HepG2 (cell line): ENCODE data around the gene CMIP. TPM values are rescaled to one million over a fixed set of nuclear protein-coding genes. Genes with fewer than 3 reads are reported as not detected.

Experiments used
- ATAC-seq: fragments of 200-7000 bp; cut with Tn5 transposase; 3 replicates; pipeline ENCODE4 v1.9.1; 2020; ENCODE audit warnings: mild to moderate bottlenecking, moderate library complexity
- BruUV-seq: library from RNA; stranded (reverse); fragments of 400-500 nt; replicated peaks from 2 replicates; lab custom pipeline; 2021; lab: Mats Ljungman, UMichigan
- CTCF ChIA-PET: fragments of 300-600 bp; formaldehyde crosslinking; extraction: SDS; loops from one replicate; lab custom pipeline; 2021; ENCODE audit warnings: low total read pairs, inconsistent platforms, low intra/inter-chr PET ratio; lab: Yijun Ruan, JAX
- POLR2A ChIA-PET: fragments of 350-600 bp; sonication (Branson Sonifier 250); formaldehyde crosslinking; loops from one replicate; lab custom pipeline; 2020; ENCODE audit warnings: antibody characterized with exemption, inconsistent platforms; lab: Yijun Ruan, JAX
- DNase-seq: peaks from one replicate; pipeline ENCODE4 v3.0.0-alpha.2; 2015; ENCODE audit warnings: low spot score
- FAIRE-seq: peaks from 3 replicates; lab custom pipeline; 2011; peaks lifted over from hg19 to GRCh38; lab: Jason Lieb, UNC
- H2AFZ ChIP-seq: one replicate; pipeline ENCODE4 v1.6.1; 2011; ENCODE audit warnings: low read length, inconsistent platforms
- H3K27ac ChIP-seq: fragments of 300-600 bp; 3 replicates; pipeline ENCODE4 v1.8.0; 2011; ENCODE audit warnings: mixed run types, mild to moderate bottlenecking, mixed read lengths, low read length, inconsistent platforms; ENCODE audit not compliant: insufficient read depth; ENCODE audit errors: extremely low read length
- H3K27me3 ChIP-seq, 2 experiments: fragments of 200-600 bp in 1 of 2; 2 replicates in 1 of 2; 3 replicates in 1 of 2; pipeline versions ENCODE4 v1.6.0 to v1.8.0; 2011; ENCODE audit warnings: low read length in 2 of 2, mild to moderate bottlenecking in 2 of 2, moderate library complexity in 2 of 2, inconsistent platforms in 1 of 2; ENCODE audit not compliant: insufficient read depth in 2 of 2, control insufficient read depth in 1 of 2
- H3K36me3 ChIP-seq, 2 experiments: fragments of 200-600 bp in 1 of 2; replicated peaks in 1 of 2; 2 replicates in 1 of 2; 3 replicates in 1 of 2; pipeline versions ENCODE4 v1.5.1 to v1.8.0; 2011; ENCODE audit warnings: low read length in 2 of 2, inconsistent platforms in 1 of 2; ENCODE audit not compliant: insufficient read depth in 2 of 2, control insufficient read depth in 1 of 2
- H3K4me1 ChIP-seq: 2 replicates; pipeline ENCODE4 v1.5.1; 2012; ENCODE audit warnings: low read length, inconsistent platforms; ENCODE audit not compliant: insufficient read depth
- H3K4me2 ChIP-seq: 2 replicates; pipeline ENCODE4 v1.6.0; 2011; ENCODE audit warnings: low read depth, low read length, inconsistent platforms
- H3K4me3 ChIP-seq, 3 experiments: fragments of 200-600 bp in 1 of 3; sonication (generic), shearing (Covaris generic) in 1 of 3; replicated peaks in 1 of 3; 2 replicates each; pipeline ENCODE4 v1.5.1; 2011 to 2016; ENCODE audit warnings: low read length in 3 of 3, inconsistent platforms in 2 of 3, low read depth in 2 of 3, mild to moderate bottlenecking in 2 of 3, control low read depth in 1 of 3, mixed read lengths in 1 of 3; ENCODE audit not compliant: insufficient read depth in 1 of 3
- H3K79me2 ChIP-seq: one replicate; pipeline ENCODE4 v1.6.1; 2011; ENCODE audit warnings: low read length, inconsistent platforms; ENCODE audit not compliant: insufficient read depth
- H3K9ac ChIP-seq: 2 replicates; pipeline ENCODE4 v1.6.0; 2011; ENCODE audit warnings: mild to moderate bottlenecking, low read depth, low read length, inconsistent platforms; ENCODE audit not compliant: insufficient read depth
- H3K9me3 ChIP-seq: 2 replicates; pipeline ENCODE4 v1.5.1; 2012; ENCODE audit warnings: mild to moderate bottlenecking, low read length
- H4K20me1 ChIP-seq: 2 replicates; pipeline ENCODE4 v1.6.0; 2011; ENCODE audit warnings: inconsistent platforms, mild to moderate bottlenecking, low read length, moderate library complexity; ENCODE audit not compliant: insufficient read depth
- ATF1 ChIP-seq: IDR thresholded peaks from 2 replicates; pipeline ENCODE4 v1.6.1; 2016; ENCODE audit warnings: mild to moderate bottlenecking, control low read depth
- HDAC2 ChIP-seq: sonication (generic); formaldehyde crosslinking; IDR thresholded peaks from 2 replicates; pipeline ENCODE4 v1.4.0; 2020; ENCODE audit warnings: missing genetic modification reagents
- MTF2 ChIP-seq: sonication (generic); formaldehyde crosslinking; IDR thresholded peaks from 2 replicates; pipeline ENCODE4 v1.5.0; 2020; ENCODE audit warnings: missing genetic modification reagents, borderline replicate concordance
- NCOA5 ChIP-seq: sonication (generic); formaldehyde crosslinking; IDR thresholded peaks from 2 replicates; pipeline ENCODE4 v1.4.0; 2020; ENCODE audit warnings: missing genetic modification reagents
- NFE2 ChIP-seq: sonication (generic); formaldehyde crosslinking; IDR thresholded peaks from 2 replicates; pipeline ENCODE4 v1.4.0; 2020; ENCODE audit warnings: missing genetic modification reagents
- PHF20 ChIP-seq: sonication (generic); formaldehyde crosslinking; IDR thresholded peaks from 2 replicates; pipeline ENCODE4 v1.5.0; 2020; ENCODE audit warnings: mild to moderate bottlenecking, missing genetic modification reagents
- SIX4 ChIP-seq: sonication (generic); formaldehyde crosslinking; IDR thresholded peaks from 2 replicates; pipeline ENCODE4 v1.4.0; 2020; ENCODE audit warnings: missing genetic modification reagents
- ZBTB44 ChIP-seq: sonication (generic); formaldehyde crosslinking; IDR thresholded peaks from 2 replicates; pipeline ENCODE4 v1.4.0; 2020; ENCODE audit warnings: missing genetic modification reagents
- ZFP91 ChIP-seq: sonication (generic); formaldehyde crosslinking; IDR thresholded peaks from 2 replicates; pipeline ENCODE4 v1.9.0; 2022; ENCODE audit warnings: missing genetic modification reagents, mild to moderate bottlenecking, borderline replicate concordance
- ZNF563 ChIP-seq: sonication (generic); formaldehyde crosslinking; IDR thresholded peaks from 2 replicates; pipeline ENCODE4 v1.8.0; 2022; ENCODE audit warnings: mild to moderate bottlenecking, moderate library complexity, missing genetic modification reagents
- ZNF674 ChIP-seq: sonication (generic); formaldehyde crosslinking; IDR thresholded peaks from 2 replicates; pipeline ENCODE4 v1.5.0; 2020; ENCODE audit warnings: low read depth, mild to moderate bottlenecking, missing genetic modification reagents
- ZNF724P ChIP-seq: sonication (generic); formaldehyde crosslinking; IDR thresholded peaks from 2 replicates; pipeline ENCODE4 v1.8.0; 2022; ENCODE audit warnings: missing genetic modification reagents, borderline replicate concordance
- WGBS: methylation state at CpG from one replicate; pipeline ENCODE4 v1.1.6; 2017; ENCODE audit warnings: low lambda C conversion rate; 5-methylcytosine and 5-hydroxymethylcytosine counted together
- in situ Hi-C: cut with HindIII; loops from 2 replicates; pipeline ENCODE4 v1.10.0; 2017; ENCODE audit warnings: low pct_unique_long_range_greater_than_20kb; ENCODE audit not compliant: extremely low pct_ligation_motif_present
- intact Hi-C: fragments of 100-400 bp; cut with micrococcal nuclease; formaldehyde crosslinking; loops from one replicate; pipeline ENCODE4 v1.10.0; 2022; ENCODE audit not compliant: unreplicated experiment
- polyA plus RNA-seq, 8 experiments: library from polyadenylated mRNA; depleted of rRNA in 3 of 8; stranded (reverse) in 7 of 8; unstranded in 1 of 8; fragments of >200 nt; fragmentation: Illumina TruSeq in 4 of 8; extraction: Trizol in 4 of 8; gene quantifications; 2 replicates each; pipeline versions ENCODE4 v1.2.1 to v1.2.3, GENCODE V29; 2011 to 2016; ENCODE audit warnings: low read depth in 4 of 8, missing spikeins in 1 of 8, mixed read lengths in 1 of 8; ENCODE audit not compliant: insufficient read depth in 1 of 8
- total RNA-seq, 5 experiments: library from RNA; depleted of rRNA; stranded (reverse); fragments of >200 nt; fragmentation: Illumina TruSeq; extraction: Trizol; gene quantifications; 2 replicates each; pipeline ENCODE4 v1.2.3, GENCODE V29; 2016; ENCODE audit warnings: low read depth in 1 of 5
- TF ChIP-seq, protein P1 (sequence below): sonication (generic); formaldehyde crosslinking; IDR thresholded peaks from 2 replicates; pipeline ENCODE4 v1.4.0; 2020; ENCODE audit warnings: mild to moderate bottlenecking, missing genetic modification reagents

The CMIP gene
- total and polyA plus RNA-seq, 2 of the 13 experiments (the other 11 are each of a cell fraction or from before 2014, with no cell fraction given) = 10.9 to 18.1 TPM

GRCh38 chr16:81697616-81698309 lies 253.2 kb downstream of the CMIP start:
- ATAC-seq (no peak), FAIRE-seq (no peak), DNase-seq (no peak)
- no peak overlapping the region for H2AFZ ChIP-seq
- no peaks in the 10 kb centered on the region for H3K9me3 ChIP-seq
- H3K4me1 ChIP-seq = no peaks in the 10 kb centered on the region
- intact Hi-C loops = loop anchor here (1.0 kb wide), 2 partner anchors 74 to 294 kb away; no protein-coding TSS in a partner anchor
- TF ChIP-seq ZFP91 (peak; percentile 6; the same call in 1 of the 2 replicates), PHF20 (CRISPR knock-in tag) (no peak), SIX4 (CRISPR knock-in tag) (no peak), MTF2 (CRISPR knock-in tag) (no peak), ZBTB44 (no peak), HDAC2 (no peak), ZNF674 (CRISPR knock-in tag) (no peak), NCOA5 (no peak), ZNF724P (CRISPR knock-in tag) (no peak), ZNF563 (peak; percentile 29; the same call in 1 of the 2 replicates), NFE2 (no peak), ATF1 (CRISPR knock-in tag) (no peak)
- TF ChIP-seq, protein P1, sequence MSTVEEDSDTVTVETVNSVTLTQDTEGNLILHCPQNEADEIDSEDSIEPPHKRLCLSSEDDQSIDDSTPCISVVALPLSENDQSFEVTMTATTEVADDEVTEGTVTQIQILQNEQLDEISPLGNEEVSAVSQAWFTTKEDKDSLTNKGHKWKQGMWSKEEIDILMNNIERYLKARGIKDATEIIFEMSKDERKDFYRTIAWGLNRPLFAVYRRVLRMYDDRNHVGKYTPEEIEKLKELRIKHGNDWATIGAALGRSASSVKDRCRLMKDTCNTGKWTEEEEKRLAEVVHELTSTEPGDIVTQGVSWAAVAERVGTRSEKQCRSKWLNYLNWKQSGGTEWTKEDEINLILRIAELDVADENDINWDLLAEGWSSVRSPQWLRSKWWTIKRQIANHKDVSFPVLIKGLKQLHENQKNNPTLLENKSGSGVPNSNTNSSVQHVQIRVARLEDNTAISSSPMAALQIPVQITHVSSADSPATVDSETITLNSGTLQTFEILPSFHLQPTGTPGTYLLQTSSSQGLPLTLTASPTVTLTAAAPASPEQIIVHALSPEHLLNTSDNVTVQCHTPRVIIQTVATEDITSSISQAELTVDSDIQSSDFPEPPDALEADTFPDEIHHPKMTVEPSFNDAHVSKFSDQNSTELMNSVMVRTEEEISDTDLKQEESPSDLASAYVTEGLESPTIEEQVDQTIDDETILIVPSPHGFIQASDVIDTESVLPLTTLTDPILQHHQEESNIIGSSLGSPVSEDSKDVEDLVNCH = no peak
- in situ Hi-C loops = no loop called here
- BruUV-seq = no TSS peak
- no peak overlapping the region for H3K27ac ChIP-seq
- ChIA-PET POLR2A (no interaction called here), CTCF (interaction anchor here (0.7 to 1.0 kb wide), 3 partner anchors 292 to 331 kb away, joined by 3 to 7 read pairs (median 5); no protein-coding TSS in a partner anchor)
- H3K79me2 ChIP-seq = no peaks in the 10 kb centered on the region
- H3K9ac ChIP-seq = no peak overlapping the region
- WGBS = 96% methylated on average over 34 of the region's 36 CpGs
- H4K20me1 ChIP-seq = no peaks in the 10 kb centered on the region; the same call in 1 of the 2 replicates
- H3K27me3 ChIP-seq = no peaks in the 10 kb centered on the region
- H3K36me3 ChIP-seq = peaks cover 65 to 95% of the 10 kb centered on the region in 2 experiments
- H3K4me2 ChIP-seq = no peak overlapping the region
- no peak overlapping the region for H3K4me3 ChIP-seq
